Measurements from ENCODE around the gene CAVIN4. TPM values are rescaled to one million over a fixed set of nuclear protein-coding genes. Genes with fewer than 3 reads are reported as not detected.

The CAVIN4 gene
- total and polyA plus RNA-seq, 2 of the 13 experiments (the other 11 are each of a cell fraction or from before 2014, with no cell fraction given) = 0.54 to 1.00 TPM

GRCh38 chr9:100605405-100605804 lies 27.5 kb downstream of the CAVIN4 start:
- CTCF ChIA-PET (ENCODE audit: low intra/inter-chr PET ratio, low total read pairs) = interaction anchor here (1.1 kb wide), 1 partner anchor 705 kb away, joined by 3 read pairs; no protein-coding TSS in a partner anchor
- no peaks in the 10 kb centered on the region for H4K20me1 ChIP-seq (ENCODE audit: insufficient read depth, low read length)

More at GRCh38 chr9:100605405-100605804, 27.5 kb downstream of the CAVIN4 start:
- H3K27me3 ChIP-seq (ENCODE audit: control insufficient read depth in 1 of 2, insufficient read depth in 2 of 2, low read length in 2 of 2) = no peaks in the 10 kb centered on the region
- WGBS (ENCODE audit: low lambda C conversion rate) = 6% methylated on average over 1 of the region's 1 CpG
- H3K4me1 ChIP-seq (ENCODE audit: insufficient read depth, low read length) = peaks cover 7% of the 10 kb centered on the region; the same call in 1 of the 2 replicates
- H3K27ac ChIP-seq (ENCODE audit: extremely low read length, insufficient read depth, low read length) = no peak overlapping the region
- no peak for TF ChIP-seq ZNF616 (CRISPR knock-in tag; IDR thresholded peaks at IDR 0.05; ENCODE audit: low read depth)
- no peak for TF ChIP-seq RFXANK (CRISPR knock-in tag; IDR thresholded peaks at IDR 0.05)
- no peak for TF ChIP-seq ZNF558 (CRISPR knock-in tag; IDR thresholded peaks at IDR 0.05; ENCODE audit: borderline replicate concordance)
- no peak for TF ChIP-seq ZBTB37 (CRISPR knock-in tag; IDR thresholded peaks at IDR 0.05)
- no peak for TF ChIP-seq ZNF557 (CRISPR knock-in tag; IDR thresholded peaks at IDR 0.05)
- no peak for TF ChIP-seq MIER3 (CRISPR knock-in tag; IDR thresholded peaks at IDR 0.05; ENCODE audit: borderline replicate concordance)
- TF ChIP-seq ZNF597 (CRISPR knock-in tag; IDR thresholded peaks at IDR 0.05) = no peak
- no peak for TF ChIP-seq BCL6 (CRISPR knock-in tag; IDR thresholded peaks at IDR 0.05)
- no peak for TF ChIP-seq BRD4 (CRISPR knock-in tag; IDR thresholded peaks at IDR 0.05)
- TF ChIP-seq ZZZ3 (CRISPR knock-in tag; IDR thresholded peaks at IDR 0.05; ENCODE audit: borderline replicate concordance) = no peak
- no peak for TF ChIP-seq ZNF607 (CRISPR knock-in tag; IDR thresholded peaks at IDR 0.05; ENCODE audit: borderline replicate concordance)
- TF ChIP-seq MLLT10 (CRISPR knock-in tag; IDR thresholded peaks at IDR 0.05) = no peak
- no peak for TF ChIP-seq ZNF430 (CRISPR knock-in tag; IDR thresholded peaks at IDR 0.05)
- H3K79me2 ChIP-seq (ENCODE audit: insufficient read depth, low read length) = no peaks in the 10 kb centered on the region
- POLR2A ChIA-PET = no interaction called here
- no peak overlapping the region for H3K4me3 ChIP-seq (replicated peaks in 1 of 3; ENCODE audit: insufficient read depth in 1 of 3, low read depth in 2 of 3, low read length in 3 of 3)
- no peak overlapping the region for H3K9ac ChIP-seq (ENCODE audit: insufficient read depth, low read depth, low read length)
- BruUV-seq (replicated peaks) = no TSS peak
- no peaks in the 10 kb centered on the region for H3K9me3 ChIP-seq (ENCODE audit: low read length)
- no peaks in the 10 kb centered on the region for H3K36me3 ChIP-seq (replicated peaks in 1 of 2; ENCODE audit: control insufficient read depth in 1 of 2, insufficient read depth in 2 of 2, low read length in 2 of 2)
- ATAC-seq = no peak
- intact Hi-C loops (cut with micrococcal nuclease; ENCODE audit: unreplicated experiment) (loop anchor here (10.0 kb wide), 1 partner anchor 509 kb away; no protein-coding TSS in a partner anchor), in situ Hi-C loops (cut with HindIII; ENCODE audit: extremely low pct_ligation_motif_present, low pct_unique_long_range_greater_than_20kb) (no loop called here)
- no peak overlapping the region for H3K4me2 ChIP-seq (ENCODE audit: low read depth, low read length)
- no peak for FAIRE-seq
- H2AFZ ChIP-seq (ENCODE audit: low read length) = no peak overlapping the region
- DNase-seq (ENCODE audit: low spot score) = no peak

All from HepG2 (cell line).